GM21390 (cell line): ENCODE data around the gene RDH13.
"Not testable (repeated sequence)": the region's sequence is repeated elsewhere in the genome, so short reads cannot be mapped to it uniquely, and the experiment has no call there.

Experiments used
- ATAC-seq: cut with Tn5 transposase; IDR thresholded peaks from one replicate; pipeline ENCODE4 v1.9.1; 2021; ENCODE audit not compliant: unreplicated experiment

RDH13 gene

DNA sequence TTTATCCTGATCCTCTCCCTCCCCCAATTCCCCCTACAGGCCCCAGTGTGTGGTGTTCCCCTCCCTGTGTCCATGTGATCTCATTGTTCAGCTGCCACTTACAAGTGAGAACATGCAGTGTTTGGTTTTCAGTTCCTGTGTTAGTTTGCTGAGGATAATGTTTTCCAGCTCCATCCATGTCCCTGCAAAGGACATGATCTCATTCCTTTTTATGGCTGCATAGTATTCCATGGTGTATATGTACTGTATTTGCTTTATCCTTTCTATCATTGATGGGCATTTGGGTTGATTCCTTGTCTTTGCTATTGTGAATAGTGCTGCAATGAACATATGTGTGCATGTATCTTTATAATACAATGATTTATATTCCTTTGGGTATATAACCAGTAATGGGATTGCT is 42.6 kb downstream of the RDH13 start:
- ATAC-seq, result not testable (repeated sequence)

DNA sequence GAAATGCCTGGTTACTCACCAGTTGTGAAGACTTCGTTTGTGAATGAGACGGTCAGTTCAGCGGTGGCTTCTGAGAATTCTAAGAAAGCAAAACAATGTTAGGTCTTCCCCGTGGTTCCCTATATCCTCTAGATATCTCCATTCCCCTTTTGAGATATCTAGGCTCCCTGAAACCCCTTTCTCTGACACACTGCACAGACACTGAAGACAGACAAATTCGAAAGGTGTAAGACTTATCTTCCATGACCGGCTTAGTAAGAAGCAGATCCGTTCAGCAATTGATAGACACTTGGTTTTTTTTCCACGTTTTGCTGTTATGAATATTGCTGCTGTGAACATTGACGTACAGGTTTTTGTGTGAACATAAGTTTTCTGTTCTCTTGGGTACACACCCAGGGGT is 44.3 kb downstream of the RDH13 start:
- ATAC-seq, result no peak

DNA sequence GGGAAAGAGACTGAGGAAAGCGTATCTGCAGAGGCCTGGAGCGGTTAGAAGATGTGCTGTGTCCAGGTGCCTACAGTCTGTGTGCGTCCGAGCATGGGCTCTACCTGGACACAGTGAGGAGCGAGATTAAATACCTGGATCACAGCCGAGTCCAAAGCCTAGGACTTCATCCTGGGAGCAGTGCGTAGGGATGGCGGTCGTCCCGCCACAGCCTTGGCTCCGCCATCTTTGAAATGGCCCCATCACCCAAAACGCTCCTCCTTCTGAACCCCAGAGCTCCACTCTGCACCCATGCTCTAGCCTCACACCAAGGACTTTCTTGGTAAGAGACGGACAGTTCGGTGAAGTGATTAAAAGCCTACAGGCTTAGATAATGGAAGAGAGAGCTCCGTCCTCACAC is 44.7 kb downstream of the RDH13 start:
- ATAC-seq, result no peak

DNA sequence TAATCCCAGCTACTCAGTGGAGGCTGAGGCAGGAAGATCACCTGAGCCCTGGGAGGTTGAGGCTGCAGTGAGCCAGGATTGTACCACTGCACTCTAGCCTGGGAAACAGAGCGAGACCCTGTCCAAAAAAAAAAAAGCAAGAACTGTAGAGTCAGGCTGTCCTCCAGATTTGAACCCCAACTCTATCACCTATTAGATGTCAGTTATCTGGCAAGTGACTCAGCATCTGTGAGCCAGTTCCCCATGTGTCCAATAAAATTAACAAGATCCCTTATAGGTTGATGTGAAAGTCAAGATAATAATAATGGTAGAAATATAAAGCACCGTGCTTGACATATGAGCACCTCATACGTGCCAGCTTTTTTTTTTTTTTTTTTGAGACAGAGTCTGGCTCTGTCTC is 46.9 kb downstream of the RDH13 start:
- no peak for ATAC-seq

DNA sequence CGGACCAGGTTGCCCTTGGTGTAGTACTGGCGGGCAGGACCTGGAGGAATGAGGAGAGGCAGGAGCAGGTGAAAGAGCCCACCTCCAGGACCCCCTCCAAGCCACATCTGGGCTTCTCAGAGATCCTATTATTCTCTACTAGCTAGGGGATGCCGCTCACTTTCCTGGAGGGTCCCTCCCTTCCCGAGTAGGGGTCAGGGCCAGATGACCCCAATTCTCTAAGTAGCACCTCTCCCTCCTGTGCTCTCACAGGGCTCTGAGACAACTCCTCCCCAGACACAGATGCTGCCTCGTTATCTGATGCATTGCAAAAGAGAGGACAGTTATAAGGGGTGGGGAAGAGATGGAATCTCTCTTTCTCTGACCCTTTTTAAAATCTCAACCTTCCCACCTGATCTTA is 47.8 kb downstream of the RDH13 start:
- no peak for ATAC-seq

DNA sequence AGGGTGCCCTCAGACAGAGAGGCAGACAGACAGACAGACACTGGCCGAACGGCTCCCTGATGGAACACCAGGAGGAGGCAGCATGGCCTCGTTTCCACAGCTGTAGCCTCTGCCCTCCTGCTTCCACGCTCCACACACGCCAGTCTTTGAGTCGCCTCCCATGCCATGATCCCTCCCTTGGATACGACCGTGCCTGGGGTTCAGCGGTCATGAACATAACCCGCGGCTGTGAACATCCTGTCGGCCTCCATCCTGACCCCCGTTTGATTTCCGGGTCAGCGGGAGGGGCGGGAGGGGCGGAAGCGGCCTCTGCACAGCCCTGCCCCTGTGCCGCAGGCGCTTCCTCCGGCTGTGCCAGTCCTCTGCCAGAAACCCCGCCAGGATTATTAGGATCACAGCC is 48.2 kb downstream of the RDH13 start:
- ATAC-seq, result no peak

DNA sequence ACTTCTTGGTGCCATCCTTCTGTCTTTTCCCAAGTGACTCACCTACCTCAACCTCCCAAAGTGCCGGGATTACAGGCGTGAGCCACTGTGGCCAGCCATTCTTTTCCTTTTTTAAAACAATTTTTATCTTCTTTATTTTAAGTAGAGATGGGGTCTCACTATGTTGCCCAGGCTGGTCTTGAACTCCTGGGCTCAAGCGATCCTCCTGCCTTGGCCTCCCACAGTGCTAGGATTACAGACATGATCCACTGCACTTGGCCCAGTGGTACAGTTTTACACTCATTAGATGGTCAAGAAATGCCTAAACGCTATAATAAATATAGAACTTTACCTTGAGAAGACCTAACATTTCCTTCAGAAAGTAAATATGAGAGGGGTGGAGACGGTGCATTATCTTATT is 49.4 kb downstream of the RDH13 start:
- no peak for ATAC-seq

DNA sequence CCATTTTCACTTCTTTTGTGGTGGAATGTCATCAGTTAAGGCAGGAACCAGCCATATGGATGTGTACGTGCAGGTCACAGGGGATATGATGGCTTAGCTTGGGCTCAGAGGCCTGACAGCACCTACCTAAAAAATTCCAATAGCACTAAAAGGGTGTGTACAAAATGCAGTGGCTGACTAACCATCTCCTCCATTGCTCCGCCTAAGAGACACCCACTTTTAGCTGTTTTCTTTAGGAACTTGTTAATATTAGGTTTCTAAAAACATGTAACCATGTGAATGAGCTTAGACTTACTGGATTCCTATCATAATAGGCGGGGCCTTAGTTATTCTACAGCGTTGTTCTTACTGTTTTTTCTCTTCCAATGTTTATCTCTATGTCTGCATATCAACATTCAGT is 50.6 kb downstream of the RDH13 start:
- no peak for ATAC-seq

DNA sequence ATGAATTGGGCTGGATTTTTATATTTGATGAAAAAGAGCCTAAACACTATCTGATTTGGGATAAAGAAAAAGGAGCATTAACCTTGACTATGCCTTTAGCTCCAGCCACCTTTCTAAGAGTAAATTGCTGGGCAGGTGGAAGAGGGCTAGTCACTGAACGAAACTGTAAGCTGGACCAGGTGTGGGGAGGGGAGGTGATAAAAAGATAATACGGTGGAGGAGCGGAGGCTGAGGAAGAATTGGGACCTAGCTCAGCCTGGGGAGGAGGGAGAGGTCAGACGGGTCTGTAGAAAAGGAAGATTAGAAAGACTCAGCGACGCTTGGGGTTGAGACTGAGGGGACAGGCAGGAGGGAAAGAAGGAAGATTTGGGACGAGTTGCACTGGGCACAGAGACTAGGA is 52.4 kb downstream of the RDH13 start:
- ATAC-seq, result not testable (repeated sequence)

DNA sequence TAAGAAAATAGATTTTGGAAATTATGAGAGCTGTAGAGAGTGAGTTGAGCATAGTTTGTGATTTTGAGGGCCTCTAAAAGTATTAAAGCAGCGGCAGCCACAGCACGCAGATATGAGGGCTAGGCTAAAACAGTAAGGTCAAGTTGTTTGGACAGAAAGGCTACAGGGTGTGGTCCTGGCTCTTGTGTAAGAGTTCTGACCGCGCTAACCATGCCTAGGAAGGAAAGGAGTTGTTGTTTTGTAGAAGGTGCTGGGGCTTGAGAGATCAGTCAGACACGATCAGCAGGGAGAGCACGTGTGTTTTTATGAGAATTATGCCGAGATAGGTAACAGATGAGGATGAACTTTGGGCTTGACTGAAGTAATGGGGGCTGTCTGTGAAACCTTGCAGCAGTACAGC is 54.2 kb downstream of the RDH13 start:
- ATAC-seq, result not testable (repeated sequence)

DNA sequence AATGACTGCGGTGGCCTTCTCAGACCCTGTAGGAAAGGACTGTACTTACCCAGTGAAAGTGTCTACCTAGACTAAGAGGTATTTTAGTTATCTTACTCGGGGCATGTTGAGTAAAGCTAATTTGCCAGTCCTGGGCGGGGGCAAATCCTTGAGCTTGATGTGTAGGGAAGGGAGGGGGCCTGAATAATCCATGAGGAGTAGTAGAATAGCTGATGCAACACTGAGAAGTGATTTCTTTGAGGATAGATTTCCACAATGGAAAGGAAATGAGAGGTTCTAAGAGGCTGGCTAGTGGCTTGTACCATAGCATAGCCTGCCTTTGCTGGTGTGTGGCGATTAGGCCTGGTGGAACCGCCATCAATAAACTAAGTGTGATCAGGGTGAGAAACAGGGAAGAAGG is 54.8 kb downstream of the RDH13 start:
- not testable (repeated sequence) for ATAC-seq

DNA sequence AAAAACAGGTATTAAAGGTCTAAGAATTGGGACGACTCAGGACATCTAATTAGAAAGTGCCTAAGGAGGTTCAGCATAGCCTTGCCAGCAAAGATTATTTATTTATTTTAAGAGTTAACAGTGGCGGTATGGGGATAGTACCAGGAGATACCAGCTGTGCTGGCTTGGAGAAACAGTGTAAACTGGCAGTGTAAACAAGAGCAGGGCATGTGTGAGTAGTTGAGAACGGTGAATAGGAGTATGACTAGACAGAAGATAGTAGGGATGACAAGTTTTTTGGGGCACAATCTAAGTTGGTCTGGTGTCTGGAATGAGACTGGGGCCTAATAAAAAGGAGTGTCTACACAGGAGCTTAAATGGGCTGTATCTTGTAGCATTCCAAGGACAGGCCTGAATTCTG is 55.4 kb downstream of the RDH13 start:
- ATAC-seq, result not testable (repeated sequence)

DNA sequence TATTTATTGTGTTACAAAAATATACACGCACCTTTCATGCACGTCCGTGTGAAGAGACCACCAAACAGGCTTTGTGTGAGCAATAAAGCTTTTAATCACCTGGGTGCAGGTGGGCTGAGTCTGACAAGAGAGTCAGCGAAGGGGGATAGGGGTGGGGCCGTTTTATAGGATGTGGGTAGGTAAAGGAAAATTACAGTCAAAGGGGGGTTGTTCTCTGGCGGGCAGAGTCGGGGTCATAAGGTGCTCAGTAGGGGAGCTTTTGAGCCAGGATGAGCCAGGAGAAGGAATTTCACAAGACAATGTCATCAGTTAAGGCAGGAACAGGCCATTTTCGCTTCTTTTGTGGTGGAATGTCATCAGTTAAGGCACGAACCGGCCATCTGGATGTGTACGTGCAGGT is 56.2 kb downstream of the RDH13 start:
- ATAC-seq, result not testable (repeated sequence)

DNA sequence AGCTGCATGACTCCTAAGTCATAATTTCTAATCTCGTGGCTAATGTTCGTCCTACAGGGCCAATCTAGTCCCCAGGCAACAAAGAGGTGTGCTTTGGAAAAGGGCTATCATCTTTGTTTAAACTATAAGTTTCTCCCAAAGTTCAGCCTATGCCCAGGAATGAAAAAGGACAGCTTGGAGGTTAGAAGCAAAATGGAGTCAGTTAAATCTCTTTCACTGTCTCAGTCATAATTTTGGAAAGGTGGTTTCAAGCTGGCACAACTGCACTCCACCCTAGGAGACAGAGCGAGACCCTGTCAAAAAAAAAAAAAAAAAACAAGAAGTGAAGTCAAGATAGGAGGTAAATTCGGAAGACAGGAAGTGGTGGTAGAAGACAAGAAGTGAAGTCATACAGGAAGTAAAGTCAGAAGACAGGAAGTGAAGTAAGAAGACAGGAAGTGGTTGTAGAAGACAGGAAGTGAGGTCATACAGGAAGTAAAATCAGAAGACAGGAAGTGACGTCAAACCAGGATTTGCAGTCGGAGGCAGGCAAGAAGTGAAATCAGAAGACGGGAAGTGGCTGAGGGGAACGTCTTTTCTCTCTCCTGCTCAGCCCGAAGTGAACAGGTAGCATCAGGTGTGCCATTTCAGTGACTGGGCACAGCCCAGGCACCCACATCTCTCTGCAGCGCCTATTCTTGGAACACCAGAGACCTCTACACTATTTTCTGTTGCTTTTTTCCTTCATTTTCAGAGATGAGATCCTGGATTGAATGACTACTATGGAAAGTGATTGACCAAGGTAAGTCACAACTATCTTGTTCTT is 57.1 kb downstream of the RDH13 start:
- ATAC-seq, result no peak

DNA sequence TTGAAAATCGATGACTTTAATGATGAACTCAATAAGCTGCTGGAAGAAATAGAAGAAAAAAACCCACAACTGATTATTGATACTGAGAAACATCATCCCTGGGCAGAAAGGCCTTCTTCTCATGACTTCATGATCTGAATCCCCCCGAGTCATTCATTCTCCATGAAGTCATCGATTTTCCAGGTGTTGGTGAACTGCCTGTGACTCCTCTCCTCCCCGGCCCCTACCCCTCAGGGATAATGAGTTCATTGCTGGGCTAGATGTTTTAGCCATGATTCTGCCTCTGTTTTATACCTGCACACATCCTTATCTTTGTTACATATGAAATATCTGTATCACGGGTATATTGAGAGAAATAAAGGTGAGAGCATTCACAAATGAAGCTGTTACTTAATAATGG is 62.2 kb downstream of the RDH13 start:
- no peak for ATAC-seq

DNA sequence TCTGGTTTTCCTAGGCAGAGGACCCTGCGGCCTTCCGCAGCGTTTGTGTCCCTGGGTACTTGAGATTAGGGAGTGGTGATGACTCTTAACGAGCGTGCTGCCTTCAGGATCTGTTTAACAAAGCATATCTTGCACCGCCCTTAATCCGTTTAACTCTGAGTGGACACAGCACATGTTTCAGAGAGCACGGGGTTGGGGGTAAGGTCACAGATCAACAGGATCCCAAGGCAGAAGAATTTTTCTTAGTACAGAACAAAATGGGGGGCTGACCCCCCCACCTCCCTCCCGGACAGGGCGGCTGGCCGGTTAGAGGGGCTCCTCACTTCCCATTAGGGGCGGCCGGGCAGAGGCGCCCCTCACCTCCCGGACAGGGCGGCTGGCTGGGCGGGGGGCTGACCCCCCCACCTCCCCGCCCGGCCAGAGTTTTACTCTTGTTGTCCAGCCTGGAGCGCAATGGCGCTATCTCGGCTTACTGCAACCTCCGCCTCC is 64.2 kb downstream of the RDH13 start:
- not testable (repeated sequence) for ATAC-seq

DNA sequence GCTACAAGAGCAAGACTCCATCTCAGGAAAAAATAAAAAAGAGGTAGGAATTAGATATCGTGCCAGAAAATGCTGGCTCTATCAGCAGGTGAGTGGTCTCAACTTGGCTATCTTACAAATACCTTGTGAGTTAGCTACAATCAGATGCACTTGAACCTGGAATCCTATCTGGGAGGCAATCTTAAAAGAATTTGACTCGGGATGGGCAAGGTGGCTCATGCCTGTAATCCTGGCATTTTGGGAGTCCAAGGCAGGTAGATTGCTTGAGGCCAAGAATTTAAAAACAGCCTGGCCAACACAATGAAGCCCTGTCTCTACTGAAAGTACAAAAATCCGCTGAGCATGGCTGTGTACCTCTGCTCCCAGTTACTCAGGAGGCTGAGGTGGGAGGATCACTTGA is 67.4 kb downstream of the RDH13 start:
- no peak for ATAC-seq
